ENCODE data around the gene FHOD3. TPM values are rescaled to one million over a fixed set of nuclear protein-coding genes. Genes with fewer than 3 reads are reported as not detected.

FHOD3 gene
- total and polyA plus RNA-seq, 4 donors: 0.57 to 1.3 (median 1.2) TPM; not detected in 1

- DNase-seq (ENCODE audit: low spot score): no peak
- TF ChIP-seq YY1 (IDR thresholded peaks at IDR 0.05) (no peak), RXRA (IDR thresholded peaks at IDR 0.05) (no peak), REST (IDR thresholded peaks at IDR 0.05) (no peak), MAX (IDR thresholded peaks at IDR 0.05) (no peak), GABPA (IDR thresholded peaks at IDR 0.05 in 1 of 2, conservative IDR thresholded peaks at IDR 0.05 in 1 of 2) (no peak), JUND (IDR thresholded peaks at IDR 0.05) (no peak), FOXA2 (IDR thresholded peaks at IDR 0.05) (no peak), ATF3 (IDR thresholded peaks at IDR 0.05) (no peak), ZBTB33 (IDR thresholded peaks at IDR 0.05) (no peak), HNF4A (conservative IDR thresholded peaks at IDR 0.05) (no peak), NR2F2 (IDR thresholded peaks at IDR 0.05) (no peak), FOXA1 (IDR thresholded peaks at IDR 0.05) (no peak), CTCF (IDR thresholded peaks at IDR 0.05; ENCODE audit: low read depth, low read length, missing input control) (no peak), SP1 (IDR thresholded peaks at IDR 0.05) (no peak), RAD21 (IDR thresholded peaks at IDR 0.05) (no peak), HNF4G (IDR thresholded peaks at IDR 0.05) (no peak), TAF1 (conservative IDR thresholded peaks at IDR 0.05) (no peak), EGR1 (IDR thresholded peaks at IDR 0.05; ENCODE audit: low read depth in 2 of 2) (no peak)
- Histone ChIP-seq H3K36me3 (ENCODE audit: control insufficient read depth in 4 of 4, insufficient read depth in 3 of 4, low read depth in 1 of 4, low read length in 3 of 4) (no peaks in the 10 kb centered on the region), H3K4me3 (ENCODE audit: low read depth in 1 of 3, low read length in 3 of 3) (no peak overlapping the region), H3K9me3 (ENCODE audit: control insufficient read depth in 4 of 4, low read length in 3 of 4) (no peaks in the 10 kb centered on the region), H3K27me3 (ENCODE audit: control insufficient read depth in 4 of 4, insufficient read depth in 4 of 4, low read length in 3 of 4) (no peaks in the 10 kb centered on the region), H3K27ac (ENCODE audit: low read depth in 1 of 2, low read length in 2 of 2) (no peak overlapping the region), H3K4me1 (ENCODE audit: control insufficient read depth in 4 of 4, insufficient read depth in 4 of 4, low read length in 3 of 4) (no peaks in the 10 kb centered on the region), H3K9ac (ENCODE audit: low read depth in 1 of 2, low read length in 2 of 2) (no peak overlapping the region)
- WGBS: 88% methylated on average over 6 of the region's 6 CpGs
Measured at GRCh38 chr18:36595818-36596215, 298.3 kb downstream of the FHOD3 start.
